Chondrocyte (in vitro differentiated cells): ENCODE data around the gene AMOTL2. TPM values are rescaled to one million over a fixed set of nuclear protein-coding genes. Genes with fewer than 3 reads are reported as not detected.

Source experiments
- DNase-seq: peaks from one replicate; pipeline ENCODE4 v3.0.0; 2021; ENCODE audit warnings: mixed read lengths, low spot score
- H3K27ac Mint-ChIP-seq: one replicate; pipeline ENCODE4 v1.8.0; 2021; ENCODE audit warnings: mild to moderate bottlenecking, moderate library complexity, mixed read lengths; ENCODE audit not compliant: unreplicated experiment
- H3K27me3 Mint-ChIP-seq: 2 replicates; pipeline ENCODE4 v1.8.0; 2021; ENCODE audit warnings: low read depth, mixed read lengths
- H3K36me3 Mint-ChIP-seq: 2 replicates; pipeline ENCODE4 v1.8.0; 2021; ENCODE audit warnings: low read depth, mixed read lengths
- H3K4me1 Mint-ChIP-seq: 2 replicates; pipeline ENCODE4 v1.8.0; 2021; ENCODE audit warnings: low read depth, mild to moderate bottlenecking, mixed read lengths
- H3K4me3 Mint-ChIP-seq: one replicate; pipeline ENCODE4 v1.8.0; 2021; ENCODE audit warnings: mild to moderate bottlenecking, moderate library complexity, mixed read lengths; ENCODE audit not compliant: unreplicated experiment
- H3K9me3 Mint-ChIP-seq: 2 replicates; pipeline ENCODE4 v1.8.0; 2021; ENCODE audit warnings: low read depth, mixed read lengths
- total RNA-seq: library from RNA; stranded (reverse); gene quantifications from 3 replicates; pipeline ENCODE4 v1.2.1, GENCODE V29; 2021
- TF ChIP-seq, protein P1 (sequence below): fragments of 200-600 bp; sonication (generic); IDR thresholded peaks from 2 replicates; pipeline ENCODE4 v1.5.0; 2021; ENCODE audit warnings: antibody characterized with exemption, mild to moderate bottlenecking, moderate library complexity

The AMOTL2 gene
- total RNA-seq, 1 donor from 2014 or later: 259 TPM

DNA sequence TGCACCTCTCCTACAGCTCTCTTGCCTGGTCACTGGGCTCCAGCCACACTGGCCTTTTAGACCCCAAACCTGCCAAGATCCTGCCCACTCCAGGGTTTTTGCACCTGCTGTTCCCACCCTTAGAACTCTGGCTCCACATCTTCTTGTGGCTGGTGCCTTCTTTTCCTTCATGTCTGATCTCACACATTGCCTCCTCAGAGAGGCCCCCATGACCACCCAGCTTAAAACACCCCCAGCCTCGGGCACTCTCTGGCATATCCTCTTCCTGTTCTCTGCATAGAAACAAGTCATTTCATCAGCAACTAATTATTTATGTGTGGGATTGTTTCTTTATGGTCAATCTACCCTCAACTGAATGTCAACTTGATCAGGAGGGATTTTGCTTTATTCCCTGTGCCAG, 14.0 kb upstream of the AMOTL2 start:
- Mint-ChIP-seq H3K27ac (no peak overlapping the region), H3K4me1 (peaks cover 23% of the 10 kb centered on the region), H3K4me3 (no peak overlapping the region), H3K36me3 (peaks cover 3% of the 10 kb centered on the region), H3K9me3 (peaks cover 10% of the 10 kb centered on the region), H3K27me3 (no peaks in the 10 kb centered on the region)
- DNase-seq: no peak
- TF ChIP-seq, protein P1, sequence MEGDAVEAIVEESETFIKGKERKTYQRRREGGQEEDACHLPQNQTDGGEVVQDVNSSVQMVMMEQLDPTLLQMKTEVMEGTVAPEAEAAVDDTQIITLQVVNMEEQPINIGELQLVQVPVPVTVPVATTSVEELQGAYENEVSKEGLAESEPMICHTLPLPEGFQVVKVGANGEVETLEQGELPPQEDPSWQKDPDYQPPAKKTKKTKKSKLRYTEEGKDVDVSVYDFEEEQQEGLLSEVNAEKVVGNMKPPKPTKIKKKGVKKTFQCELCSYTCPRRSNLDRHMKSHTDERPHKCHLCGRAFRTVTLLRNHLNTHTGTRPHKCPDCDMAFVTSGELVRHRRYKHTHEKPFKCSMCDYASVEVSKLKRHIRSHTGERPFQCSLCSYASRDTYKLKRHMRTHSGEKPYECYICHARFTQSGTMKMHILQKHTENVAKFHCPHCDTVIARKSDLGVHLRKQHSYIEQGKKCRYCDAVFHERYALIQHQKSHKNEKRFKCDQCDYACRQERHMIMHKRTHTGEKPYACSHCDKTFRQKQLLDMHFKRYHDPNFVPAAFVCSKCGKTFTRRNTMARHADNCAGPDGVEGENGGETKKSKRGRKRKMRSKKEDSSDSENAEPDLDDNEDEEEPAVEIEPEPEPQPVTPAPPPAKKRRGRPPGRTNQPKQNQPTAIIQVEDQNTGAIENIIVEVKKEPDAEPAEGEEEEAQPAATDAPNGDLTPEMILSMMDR: no peak

DNA sequence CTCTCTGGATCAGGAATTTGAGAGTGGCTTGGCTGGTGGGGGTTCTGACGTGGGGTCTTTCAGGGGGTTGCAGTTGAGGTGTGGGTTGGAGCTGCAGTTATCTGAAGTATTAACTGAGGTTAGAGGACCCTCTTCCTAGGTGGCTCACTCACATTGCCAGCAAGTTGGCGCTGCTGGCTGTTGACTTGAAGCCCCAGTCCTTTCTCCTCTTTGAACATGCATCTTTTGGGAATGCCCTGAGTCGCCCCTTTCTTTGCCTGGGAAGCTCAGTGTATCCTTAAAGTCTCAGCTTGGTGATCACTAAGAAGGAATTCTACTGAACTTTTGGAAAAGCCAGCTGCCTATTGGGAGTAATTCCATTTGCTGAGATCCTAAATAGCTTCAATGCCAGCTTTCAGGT, 13.0 kb upstream of the AMOTL2 start:
- Mint-ChIP-seq H3K36me3 (peaks cover 3% of the 10 kb centered on the region), H3K4me3 (no peak overlapping the region), H3K4me1 (peaks cover 13% of the 10 kb centered on the region), H3K27ac (no peak overlapping the region), H3K9me3 (peaks cover 10% of the 10 kb centered on the region), H3K27me3 (no peaks in the 10 kb centered on the region)
- no peak for DNase-seq
- TF ChIP-seq, protein P1: no peak

DNA sequence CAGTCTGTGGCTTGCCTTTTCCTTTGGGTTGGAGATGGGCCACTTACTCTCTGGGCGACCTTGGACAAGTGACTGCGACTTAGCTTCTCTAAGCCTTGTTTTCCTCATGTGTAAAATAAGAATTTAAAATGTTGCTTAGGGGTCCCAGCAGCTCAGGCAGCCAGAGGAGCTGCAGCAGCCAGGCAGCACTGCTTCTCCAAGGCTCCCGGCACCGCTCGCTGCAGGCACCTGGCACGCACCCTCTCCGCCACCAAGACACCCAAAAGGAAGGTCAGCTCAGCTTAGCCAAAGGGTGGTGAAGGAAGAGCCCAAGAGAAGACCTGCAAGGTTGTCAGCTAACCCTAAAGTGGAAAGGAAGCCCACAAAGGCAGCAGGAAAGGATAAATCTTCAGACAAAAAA, 10.7 kb upstream of the AMOTL2 start:
- Mint-ChIP-seq H3K9me3 (peaks cover 3% of the 10 kb centered on the region), H3K4me1 (peaks cover 10% of the 10 kb centered on the region), H3K36me3 (peaks cover under 1% of the 10 kb centered on the region), H3K4me3 (no peak overlapping the region), H3K27me3 (no peaks in the 10 kb centered on the region), H3K27ac (no peak overlapping the region)
- TF ChIP-seq, protein P1: no peak
- no peak for DNase-seq

DNA sequence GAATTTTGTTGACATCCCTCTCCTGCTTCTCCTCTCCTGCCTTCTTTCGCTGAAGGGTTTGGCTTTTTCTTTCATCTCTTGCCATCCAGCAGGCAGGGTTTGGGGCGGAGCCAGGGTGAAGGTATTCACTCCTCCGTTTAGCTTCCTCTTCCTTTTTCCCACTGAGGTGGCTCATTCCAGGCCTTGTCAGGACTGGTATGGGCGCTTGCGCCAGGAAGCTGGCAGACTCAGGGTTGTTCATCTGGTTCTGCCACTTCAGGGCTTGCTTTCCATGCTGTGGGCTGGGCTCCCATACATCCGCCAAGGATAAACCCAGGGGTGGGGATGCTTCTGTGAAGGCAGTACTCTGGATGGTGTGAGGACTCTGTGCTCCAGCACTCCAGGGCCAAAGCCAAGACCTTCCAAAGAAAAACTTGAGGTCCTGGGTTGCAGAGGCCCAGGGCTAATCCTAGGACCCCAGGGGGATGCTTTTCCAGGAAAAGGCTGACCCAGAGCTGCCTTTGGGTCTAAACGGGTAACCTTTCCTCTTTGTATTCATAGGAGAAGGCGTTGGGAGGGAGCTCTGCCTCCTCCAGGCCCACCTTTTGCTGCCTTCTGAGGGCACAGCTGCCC, 7.7 kb upstream of the AMOTL2 start:
- Mint-ChIP-seq H3K27me3 (no peaks in the 10 kb centered on the region), H3K27ac (no peak overlapping the region), H3K4me1 (no peaks in the 10 kb centered on the region), H3K9me3 (no peaks in the 10 kb centered on the region), H3K36me3 (no peaks in the 10 kb centered on the region), H3K4me3 (no peak overlapping the region)
- no peak for DNase-seq
- TF ChIP-seq, protein P1: no peak

DNA sequence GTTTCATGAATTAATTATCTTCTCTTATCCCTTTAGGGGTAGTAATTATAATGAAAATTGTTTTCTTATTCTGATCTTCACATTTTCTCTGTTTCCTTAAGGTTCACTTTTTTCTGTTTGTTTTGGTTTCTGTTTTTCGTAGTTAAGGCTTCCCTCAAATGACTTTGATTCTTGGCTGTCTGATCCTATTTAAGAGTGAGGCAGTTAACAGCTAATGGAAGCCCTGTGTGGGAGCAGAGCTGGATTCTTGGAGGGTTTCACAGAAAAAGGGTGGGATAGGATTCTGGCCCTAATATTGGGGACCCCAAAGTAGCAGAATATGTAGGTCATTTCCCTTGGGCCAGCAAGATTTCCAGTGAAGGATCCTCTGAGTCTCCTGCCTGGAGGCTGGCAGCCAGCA, 6.8 kb upstream of the AMOTL2 start:
- DNase-seq: no peak
- no peaks in the 10 kb centered on the region for H3K4me1 Mint-ChIP-seq
- H3K27me3 Mint-ChIP-seq: no peaks in the 10 kb centered on the region
- H3K4me3 Mint-ChIP-seq: no peak overlapping the region
- no peak overlapping the region for H3K27ac Mint-ChIP-seq
- no peaks in the 10 kb centered on the region for H3K9me3 Mint-ChIP-seq
- TF ChIP-seq, protein P1: no peak
- no peaks in the 10 kb centered on the region for H3K36me3 Mint-ChIP-seq
